Panc1 (cell line): ENCODE results near the gene PYGO1.

Experiments used
- TCF7L2 ChIP-seq: IDR thresholded peaks from 2 replicates; pipeline ENCODE4 v1.6.1; 2011; ENCODE audit warnings: mild to moderate bottlenecking, low read depth, low read length, inconsistent platforms
- TF ChIP-seq, protein P1 (sequence below), 2 experiments: IDR thresholded peaks; 2 replicates each; pipeline ENCODE4 v1.6.1; 2011 to 2012; ENCODE audit warnings: low read depth in 2 of 2, control low read depth in 1 of 2, low read length in 1 of 2, mild to moderate bottlenecking in 1 of 2, moderate library complexity in 1 of 2; ENCODE audit not compliant: insufficient read depth in 1 of 2

DNA sequence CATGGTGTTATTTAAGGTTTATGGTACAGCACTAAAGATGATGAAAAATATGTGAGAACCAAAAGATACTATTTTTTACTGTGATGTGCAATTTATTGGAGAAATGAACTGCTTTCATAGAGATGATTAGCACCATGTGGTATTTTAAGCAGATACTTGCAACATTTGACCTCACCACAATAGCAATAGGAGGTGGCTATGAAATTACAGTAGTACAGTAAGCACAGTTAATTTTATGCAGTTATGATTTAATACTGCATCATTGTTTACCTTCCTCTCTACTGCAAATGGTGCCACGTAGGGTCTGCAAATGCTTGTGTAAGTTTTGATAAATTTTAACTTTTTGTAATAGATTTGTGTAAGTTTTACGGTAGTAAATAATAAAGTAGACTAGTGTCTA, 14.0 kb downstream of the PYGO1 start:
- no peak for TF ChIP-seq TCF7L2
- TF ChIP-seq, protein P1, sequence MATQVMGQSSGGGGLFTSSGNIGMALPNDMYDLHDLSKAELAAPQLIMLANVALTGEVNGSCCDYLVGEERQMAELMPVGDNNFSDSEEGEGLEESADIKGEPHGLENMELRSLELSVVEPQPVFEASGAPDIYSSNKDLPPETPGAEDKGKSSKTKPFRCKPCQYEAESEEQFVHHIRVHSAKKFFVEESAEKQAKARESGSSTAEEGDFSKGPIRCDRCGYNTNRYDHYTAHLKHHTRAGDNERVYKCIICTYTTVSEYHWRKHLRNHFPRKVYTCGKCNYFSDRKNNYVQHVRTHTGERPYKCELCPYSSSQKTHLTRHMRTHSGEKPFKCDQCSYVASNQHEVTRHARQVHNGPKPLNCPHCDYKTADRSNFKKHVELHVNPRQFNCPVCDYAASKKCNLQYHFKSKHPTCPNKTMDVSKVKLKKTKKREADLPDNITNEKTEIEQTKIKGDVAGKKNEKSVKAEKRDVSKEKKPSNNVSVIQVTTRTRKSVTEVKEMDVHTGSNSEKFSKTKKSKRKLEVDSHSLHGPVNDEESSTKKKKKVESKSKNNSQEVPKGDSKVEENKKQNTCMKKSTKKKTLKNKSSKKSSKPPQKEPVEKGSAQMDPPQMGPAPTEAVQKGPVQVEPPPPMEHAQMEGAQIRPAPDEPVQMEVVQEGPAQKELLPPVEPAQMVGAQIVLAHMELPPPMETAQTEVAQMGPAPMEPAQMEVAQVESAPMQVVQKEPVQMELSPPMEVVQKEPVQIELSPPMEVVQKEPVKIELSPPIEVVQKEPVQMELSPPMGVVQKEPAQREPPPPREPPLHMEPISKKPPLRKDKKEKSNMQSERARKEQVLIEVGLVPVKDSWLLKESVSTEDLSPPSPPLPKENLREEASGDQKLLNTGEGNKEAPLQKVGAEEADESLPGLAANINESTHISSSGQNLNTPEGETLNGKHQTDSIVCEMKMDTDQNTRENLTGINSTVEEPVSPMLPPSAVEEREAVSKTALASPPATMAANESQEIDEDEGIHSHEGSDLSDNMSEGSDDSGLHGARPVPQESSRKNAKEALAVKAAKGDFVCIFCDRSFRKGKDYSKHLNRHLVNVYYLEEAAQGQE (IDR thresholded peaks at IDR 0.05; ENCODE audit: insufficient read depth in 1 of 2, low read depth in 2 of 2, low read length in 1 of 2), result no peak
